IMR-90 (cell line): ENCODE data around the gene CRCP. TPM values are rescaled to one million over a fixed set of nuclear protein-coding genes. Genes with fewer than 3 reads are reported as not detected.

ENCODE experiments used
- ATAC-seq: fragments of 200-7000 bp; cut with Tn5 transposase; 2 replicates; pipeline ENCODE4 v1.9.1; 2020; ENCODE audit warnings: low read depth, mild to moderate bottlenecking, moderate library complexity
- BruUV-seq: library from RNA; stranded (reverse); fragments of 400-500 nt; replicated peaks from 2 replicates; lab custom pipeline; 2021; lab: Mats Ljungman, UMichigan
- CTCF ChIA-PET: fragments of 300-600 bp; formaldehyde crosslinking; extraction: SDS; loops from one replicate; lab custom pipeline; 2021; ENCODE audit warnings: antibody characterized with exemption; lab: Yijun Ruan, JAX
- POLR2A ChIA-PET: fragments of 300-600 bp; sonication (Branson Sonifier 250); formaldehyde crosslinking; loops from one replicate; lab custom pipeline; 2022; ENCODE audit warnings: antibody characterized with exemption; ENCODE audit not compliant: unreplicated experiment; lab: Charles Lee
- DNase-seq: peaks from one replicate; pipeline ENCODE4 v3.0.0; 2013
- H2AFZ ChIP-seq: replicated peaks from 2 replicates; pipeline ENCODE3; 2013; ENCODE audit warnings: low read length, mild to moderate bottlenecking; ENCODE audit not compliant: poor library complexity
- H2AK5ac ChIP-seq: 2 replicates; pipeline ENCODE4 v1.6.1; 2013; ENCODE audit warnings: low read depth, low read length, inconsistent platforms
- H2AK9ac ChIP-seq: replicated peaks from 2 replicates; pipeline ENCODE3; 2013; ENCODE audit warnings: mild to moderate bottlenecking, low read depth, low read length, moderate library complexity; ENCODE audit not compliant: poor library complexity
- H2BK120ac ChIP-seq: 2 replicates; pipeline ENCODE4 v1.6.1; 2013; ENCODE audit warnings: low read depth, low read length, inconsistent platforms
- H2BK15ac ChIP-seq: 3 replicates; pipeline ENCODE4 v1.6.1; 2013; ENCODE audit warnings: low read depth, low read length, inconsistent platforms
- H2BK20ac ChIP-seq: 2 replicates; pipeline ENCODE4 v1.6.1; 2013; ENCODE audit warnings: low read depth, mild to moderate bottlenecking, inconsistent platforms, low read length, moderate library complexity
- H2BK5ac ChIP-seq: 2 replicates; pipeline ENCODE4 v1.6.1; 2013; ENCODE audit warnings: mild to moderate bottlenecking, low read depth, low read length, inconsistent platforms; ENCODE audit not compliant: poor library complexity, severe bottlenecking
- H3K14ac ChIP-seq: replicated peaks from 2 replicates; pipeline ENCODE4 v1.6.1; 2013; ENCODE audit warnings: low read depth, low read length, inconsistent platforms
- H3K18ac ChIP-seq: 2 replicates; pipeline ENCODE4 v1.6.1; 2013; ENCODE audit warnings: low read depth, low read length, control low read depth
- H3K23ac ChIP-seq: 2 replicates; pipeline ENCODE4 v1.6.1; 2013; ENCODE audit warnings: low read depth, low read length, inconsistent platforms
- H3K27ac ChIP-seq: 2 replicates; pipeline ENCODE4 v1.5.1; 2013; ENCODE audit warnings: mild to moderate bottlenecking, control low read depth, low read length; ENCODE audit not compliant: insufficient read depth
- H3K27me3 ChIP-seq: 2 replicates; pipeline ENCODE4 v1.6.1; 2013; ENCODE audit warnings: low read length; ENCODE audit not compliant: control insufficient read depth, insufficient read depth
- H3K36me3 ChIP-seq: 2 replicates; pipeline ENCODE4 v1.6.1; 2013; ENCODE audit warnings: low read length, mixed read lengths; ENCODE audit not compliant: control insufficient read depth, insufficient read depth
- H3K4ac ChIP-seq: 2 replicates; pipeline ENCODE4 v1.6.1; 2013; ENCODE audit warnings: low read depth, low read length, inconsistent platforms
- H3K4me1 ChIP-seq: 2 replicates; pipeline ENCODE4 v1.6.1; 2013; ENCODE audit warnings: low read length, mixed read lengths; ENCODE audit not compliant: control insufficient read depth, insufficient read depth
- H3K4me2 ChIP-seq: 2 replicates; pipeline ENCODE4 v1.6.1; 2013; ENCODE audit warnings: low read depth, mild to moderate bottlenecking, control low read depth, low read length, moderate library complexity
- H3K4me3 ChIP-seq: 2 replicates; pipeline ENCODE4 v1.5.1; 2013; ENCODE audit warnings: low read depth, mild to moderate bottlenecking, control low read depth, low read length, moderate library complexity; ENCODE audit not compliant: insufficient read depth
- H3K56ac ChIP-seq: 2 replicates; pipeline ENCODE4 v1.6.1; 2013; ENCODE audit warnings: low read length, inconsistent platforms; ENCODE audit not compliant: insufficient read depth; ENCODE audit errors: extremely low read depth
- H3K79me1 ChIP-seq, 2 experiments: 2 replicates each; pipeline ENCODE4 v1.6.1; 2013; ENCODE audit warnings: low read length in 2 of 2, inconsistent platforms in 1 of 2, low read depth in 1 of 2
- H3K9ac ChIP-seq: 2 replicates; pipeline ENCODE4 v1.6.1; 2013; ENCODE audit warnings: low read depth, low read length, control low read depth
- H3K9me1 ChIP-seq: 2 replicates; pipeline ENCODE4 v1.6.1; 2013; ENCODE audit warnings: low read length, inconsistent platforms; ENCODE audit not compliant: insufficient read depth
- H3K9me3 ChIP-seq: 2 replicates; pipeline ENCODE4 v1.6.1; 2013; ENCODE audit warnings: low read length; ENCODE audit not compliant: control insufficient read depth, insufficient read depth
- H4K20me1 ChIP-seq: 2 replicates; pipeline ENCODE4 v1.6.1; 2013; ENCODE audit warnings: low read length, inconsistent platforms; ENCODE audit not compliant: insufficient read depth
- H4K5ac ChIP-seq: 2 replicates; pipeline ENCODE4 v1.6.1; 2013; ENCODE audit warnings: mild to moderate bottlenecking, low read depth, low read length, control low read depth
- H4K8ac ChIP-seq, 2 experiments: 2 replicates each; pipeline ENCODE4 v1.6.1; 2013; ENCODE audit warnings: low read depth in 2 of 2, low read length in 2 of 2, control low read depth in 1 of 2, inconsistent platforms in 1 of 2
- H4K91ac ChIP-seq: 2 replicates; pipeline ENCODE4 v1.6.1; 2013; ENCODE audit warnings: low read depth, low read length, inconsistent platforms; ENCODE audit not compliant: insufficient read depth
- BHLHE40 ChIP-seq: fragments of 150-350 bp; IDR thresholded peaks from 2 replicates; pipeline ENCODE4 v1.6.1; 2016; ENCODE audit warnings: mild to moderate bottlenecking, low read depth, low read length
- CHD1 ChIP-seq: IDR thresholded peaks from 2 replicates; pipeline ENCODE4 v1.6.1; 2012; ENCODE audit warnings: low read depth, low read length, improper control_type of control experiment
- ELK1 ChIP-seq: fragments of 150-350 bp; IDR thresholded peaks from 2 replicates; pipeline ENCODE4 v1.6.1; 2016; ENCODE audit warnings: low read depth, mild to moderate bottlenecking, low read length, moderate library complexity, borderline replicate concordance
- FOS ChIP-seq: fragments of 150-350 bp; IDR thresholded peaks from 2 replicates; pipeline ENCODE4 v1.6.1; 2016; ENCODE audit warnings: low read depth, low read length
- MAFK ChIP-seq: IDR thresholded peaks from 2 replicates; pipeline ENCODE4 v1.6.1; 2012; ENCODE audit warnings: low read depth, low read length, improper control_type of control experiment
- MAZ ChIP-seq: IDR thresholded peaks from 2 replicates; pipeline ENCODE4 v1.6.1; 2012; ENCODE audit warnings: low read depth, mild to moderate bottlenecking, low read length, improper control_type of control experiment, moderate library complexity, borderline replicate concordance
- NFE2L2 ChIP-seq: fragments of 150-350 bp; IDR thresholded peaks from 2 replicates; pipeline ENCODE4 v1.6.1; 2016; ENCODE audit warnings: low read depth, mild to moderate bottlenecking, low read length
- POLR2A ChIP-seq: IDR thresholded peaks from 2 replicates; pipeline ENCODE4 v1.6.1; 2012; ENCODE audit warnings: mild to moderate bottlenecking, low read depth, low read length
- RAD21 ChIP-seq: IDR thresholded peaks from 2 replicates; pipeline ENCODE4 v1.6.1; 2012; ENCODE audit warnings: low read length, improper control_type of control experiment
- RCOR1 ChIP-seq: IDR thresholded peaks from 2 replicates; pipeline ENCODE4 v1.6.1; 2012; ENCODE audit warnings: mild to moderate bottlenecking, low read length, improper control_type of control experiment; ENCODE audit not compliant: insufficient replicate concordance
- SMC3 ChIP-seq: fragments of 150-350 bp; IDR thresholded peaks from 2 replicates; pipeline ENCODE4 v1.6.1; 2016; ENCODE audit warnings: low read depth, mild to moderate bottlenecking, antibody characterized with exemption, low read length, moderate library complexity
- WGBS, 2 experiments: methylation state at CpG; one replicate each; pipeline versions ENCODE4 v1.1.5 to v1.1.7; 2013; ENCODE audit warnings: missing lambda C conversion rate in 2 of 2; ENCODE audit not compliant: insufficient read length in 1 of 2; ENCODE audit errors: extremely low coverage in 2 of 2; 5-methylcytosine and 5-hydroxymethylcytosine counted together
- dilution Hi-C: fragments of 300-500 bp; cut with HindIII; formaldehyde crosslinking; loops from one replicate; pipeline ENCODE4 v1.14.3; 2018; ENCODE audit warnings: low sequenced_read_pairs; ENCODE audit not compliant: unreplicated experiment
- in situ Hi-C: fragments of 300-500 bp; cut with MboI; formaldehyde crosslinking; loops from 3 replicates; pipeline ENCODE4 v1.14.3; 2019; ENCODE audit warnings: low sequenced_read_pairs, inconsistent platforms, mixed read lengths
- intact Hi-C: fragments of 100-400 bp; cut with micrococcal nuclease; formaldehyde crosslinking; loops from 2 replicates; pipeline ENCODE4 v1.10.0; 2022
- polyA plus RNA-seq, 3 experiments: library from polyadenylated mRNA; depleted of rRNA; stranded (reverse); fragments of >200 nt; gene quantifications; 2 replicates each; pipeline ENCODE4 v1.2.3, GENCODE V29; 2012; ENCODE audit warnings: low replicate concordance in 1 of 3
- total RNA-seq: library from RNA; depleted of rRNA; stranded (reverse); fragments of >200 nt; gene quantifications from 2 replicates; pipeline ENCODE4 v1.2.3, GENCODE V29; 2012
- TF ChIP-seq, protein P1 (sequence below): fragments of 150-350 bp; IDR thresholded peaks from 2 replicates; pipeline ENCODE4 v1.6.1; 2017; ENCODE audit warnings: mild to moderate bottlenecking, antibody characterized with exemption, low read length, low read depth

Gene CRCP
- total and polyA plus RNA-seq, 2 of the 4 experiments (the other 2 are of a cell fraction) = 22.9 to 37.5 TPM

DNA sequence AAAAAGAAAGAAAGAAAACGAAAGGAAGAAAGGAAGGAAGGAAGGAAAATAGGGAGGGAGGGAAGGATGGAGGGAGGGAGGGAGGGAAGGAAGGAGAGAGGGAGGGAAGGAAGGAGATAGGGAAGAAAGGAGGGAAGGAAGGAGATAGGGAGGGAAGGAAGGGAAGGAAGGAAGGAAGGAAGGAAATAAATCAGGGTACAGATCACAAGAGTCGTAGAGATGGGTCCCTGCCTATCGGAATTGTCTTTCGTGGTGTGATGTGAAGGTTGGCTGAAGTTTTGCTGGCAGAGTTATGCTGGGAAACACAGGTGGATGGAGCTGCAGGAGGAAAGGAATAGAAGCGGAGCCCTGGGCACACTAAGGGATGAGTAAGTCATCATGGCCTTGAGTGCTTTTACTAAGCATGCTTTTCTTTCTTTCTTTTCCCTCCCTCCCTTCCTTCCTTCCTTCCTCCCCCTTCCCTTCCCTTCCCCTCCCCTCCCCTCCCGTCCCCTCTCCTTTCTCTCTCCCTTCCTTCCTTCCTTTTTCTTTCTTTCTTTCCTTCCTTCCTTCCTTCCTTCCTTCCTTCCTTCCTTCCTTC is 78.6 kb downstream of the CRCP start:
- Histone ChIP-seq H2BK20ac (no peak overlapping the region), H3K23ac (no peak overlapping the region), H3K9ac (no peak overlapping the region), H3K9me3 (no peaks in the 10 kb centered on the region), H3K27me3 (peaks cover 6% of the 10 kb centered on the region), H2BK120ac (no peak overlapping the region), H3K79me1 (no peaks in the 10 kb centered on the region), H2AK5ac (no peak overlapping the region), H2AK9ac (no peak overlapping the region), H3K4ac (no peak overlapping the region), H4K20me1 (no peaks in the 10 kb centered on the region), H3K18ac (no peak overlapping the region), H4K8ac (no peak overlapping the region), H3K9me1 (no peaks in the 10 kb centered on the region), H2BK5ac (no peak overlapping the region), H3K36me3 (no peaks in the 10 kb centered on the region), H3K56ac (no peak overlapping the region), H3K27ac (no peak overlapping the region), H2AFZ (no peak overlapping the region), H2BK15ac (no peak overlapping the region), H4K5ac (no peak overlapping the region), H3K14ac (no peak overlapping the region), H3K4me1 (peaks cover 1% of the 10 kb centered on the region; the same call in 1 of the 2 replicates), H3K4me3 (no peak overlapping the region), H3K4me2 (no peak overlapping the region), H4K91ac (no peak overlapping the region)
- 70% methylated on average over 3 of the region's 6 CpGs; no CpG with 5 or more reads in 1 of the 2 experiments for WGBS, 2 experiments
- intact Hi-C loops (no loop called here), in situ Hi-C loops (no loop called here), dilution Hi-C loops (no loop called here)
- CTCF ChIA-PET = no interaction called here
- TF ChIP-seq CHD1 (no peak), MAFK (no peak), RAD21 (no peak), NFE2L2 (no peak), ELK1 (no peak), MAZ (no peak), BHLHE40 (no peak), FOS (no peak), RCOR1 (no peak), SMC3 (no peak), POLR2A (no peak)
- TF ChIP-seq, protein P1, sequence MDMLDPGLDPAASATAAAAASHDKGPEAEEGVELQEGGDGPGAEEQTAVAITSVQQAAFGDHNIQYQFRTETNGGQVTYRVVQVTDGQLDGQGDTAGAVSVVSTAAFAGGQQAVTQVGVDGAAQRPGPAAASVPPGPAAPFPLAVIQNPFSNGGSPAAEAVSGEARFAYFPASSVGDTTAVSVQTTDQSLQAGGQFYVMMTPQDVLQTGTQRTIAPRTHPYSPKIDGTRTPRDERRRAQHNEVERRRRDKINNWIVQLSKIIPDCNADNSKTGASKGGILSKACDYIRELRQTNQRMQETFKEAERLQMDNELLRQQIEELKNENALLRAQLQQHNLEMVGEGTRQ = no peak
- DNase-seq (no peak), ATAC-seq (no peak)
- no TSS peak for BruUV-seq
- POLR2A ChIA-PET = no interaction called here
